ENCODE results near the gene MANF.

GRCh38 chr3:51357856-51358255, 27.2 kb upstream of the MANF start:
- TF ChIP-seq CTCF (conservative IDR thresholded peaks at IDR 0.05; ENCODE audit: low read length) (no peak), EZH2phosphoT487 (IDR thresholded peaks at IDR 0.05; ENCODE audit: borderline replicate concordance, low read depth, low read length) (no peak)
